Ammon's horn (tissue), 1 donor: ENCODE data around the gene XPA.
"Not testable (repeated sequence)": the region's sequence is repeated elsewhere in the genome, so short reads cannot be mapped to it uniquely, and the experiment has no call there.

Source experiments
- DNase-seq: peaks from one replicate; pipeline ENCODE4 v3.0.0-alpha.2; 2016; ENCODE audit warnings: low spot score

XPA gene

GRCh38 chr9:97703437-97704344 is 6.6 kb upstream of the XPA start:
- DNase-seq, result no peak

GRCh38 chr9:97699824-97700223 is 2.7 kb upstream of the XPA start:
- not testable (repeated sequence) for DNase-seq

GRCh38 chr9:97699281-97699680 is 2.1 kb upstream of the XPA start:
- peak; percentile 69 for DNase-seq

GRCh38 chr9:97698865-97699264 is 1.7 kb upstream of the XPA start:
- no peak for DNase-seq

GRCh38 chr9:97697837-97698236 is 697 bp upstream of the XPA start:
- DNase-seq, result no peak

- DNase-seq, result peak; percentile 32
These were observed 941 bp downstream of the XPA start for GRCh38 chr9:97695995-97696802.

- no peak for DNase-seq
These were observed 1.8 kb downstream of the XPA start for GRCh38 chr9:97695390-97695789.

GRCh38 chr9:97694769-97695168 is 2.4 kb downstream of the XPA start:
- DNase-seq, result no peak

- no peak for DNase-seq
These were observed 7.5 kb downstream of the XPA start for GRCh38 chr9:97689401-97690180.

GRCh38 chr9:97688654-97689053 is 8.5 kb downstream of the XPA start:
- no peak for DNase-seq

GRCh38 chr9:97682242-97682641 is 14.9 kb downstream of the XPA start:
- no peak for DNase-seq

GRCh38 chr9:97675655-97676054 is 21.5 kb downstream of the XPA start:
- no peak for DNase-seq

- DNase-seq, result no peak
These were observed 23.2 kb downstream of the XPA start for GRCh38 chr9:97673922-97674321.

- no peak for DNase-seq
These were observed 24.7 kb downstream of the XPA start for GRCh38 chr9:97672403-97672802.

GRCh38 chr9:97670586-97670985 is 26.6 kb downstream of the XPA start:
- no peak for DNase-seq

GRCh38 chr9:97668485-97668884 is 28.7 kb downstream of the XPA start:
- DNase-seq, result no peak

GRCh38 chr9:97666907-97667686 is 30.0 kb downstream of the XPA start:
- peak; percentile 40 for DNase-seq

GRCh38 chr9:97665742-97666141 is 31.4 kb downstream of the XPA start:
- DNase-seq, result no peak

GRCh38 chr9:97660847-97661246 is 36.3 kb downstream of the XPA start:
- DNase-seq, result no peak

- peak; percentile 14 for DNase-seq
These were observed 36.8 kb downstream of the XPA start for GRCh38 chr9:97660340-97660739.

GRCh38 chr9:97659771-97660170 is 37.4 kb downstream of the XPA start:
- DNase-seq, result no peak

- DNase-seq, result no peak
These were observed 38.4 kb downstream of the XPA start for GRCh38 chr9:97658707-97659106.
